Uterus (tissue), 4 donors: ENCODE results near the gene STX1B. TPM values are rescaled to one million over a fixed set of nuclear protein-coding genes. Genes with fewer than 3 reads are reported as not detected.

Experiments
- DNase-seq, 2 donors: peaks; one replicate each; pipeline ENCODE4 v3.0.0-alpha.2; 2019 to 2020
- H3K27ac ChIP-seq, 2 donors: fragments of 200-600 bp; sonication (generic); 1 replicate in 1 of 2; 2 replicates in 1 of 2; pipeline ENCODE4 v1.5.1; 2016 to 2018
- H3K27me3 ChIP-seq, 2 donors: fragments of 200-600 bp; sonication (generic); one replicate each; pipeline ENCODE4 v1.5.1; 2018 to 2019; ENCODE audit warnings: control low read depth in 1 of 2
- H3K36me3 ChIP-seq, 2 donors: fragments of 200-600 bp; sonication (generic); one replicate each; pipeline ENCODE4 v1.5.1; 2019; ENCODE audit warnings: control low read depth in 1 of 2
- H3K4me1 ChIP-seq, 2 donors: fragments of 200-600 bp; sonication (generic); one replicate each; pipeline ENCODE4 v1.5.1; 2018 to 2019; ENCODE audit warnings: control low read depth in 1 of 2
- H3K4me3 ChIP-seq, 2 donors: fragments of 200-600 bp; sonication (generic); 1 replicate in 1 of 2; 2 replicates in 1 of 2; pipeline ENCODE4 v1.5.1; 2018 to 2019; ENCODE audit warnings: mild to moderate bottlenecking in 1 of 2
- H3K9me3 ChIP-seq, 2 donors: fragments of 200-600 bp; sonication (generic); one replicate each; pipeline ENCODE4 v1.5.1; 2019; ENCODE audit warnings: control low read depth in 1 of 2
- CTCF ChIP-seq, 4 experiments: fragments of 200-600 bp in 2 of 4; fragments of 450-650 bp in 2 of 4; sonication (generic) in 2 of 4; IDR thresholded peaks; one replicate each; pipeline ENCODE4 v1.5.1; 2016 to 2019; ENCODE audit warnings: antibody characterized with exemption in 4 of 4, mild to moderate bottlenecking in 2 of 4, moderate library complexity in 1 of 4
- POLR2A ChIP-seq, 2 donors: fragments of 450-650 bp; IDR thresholded peaks; one replicate each; pipeline ENCODE4 v1.6.1; 2016; ENCODE audit warnings: antibody characterized with exemption in 2 of 2, mild to moderate bottlenecking in 1 of 2, moderate library complexity in 1 of 2
- intact Hi-C: fragments of 100-400 bp; cut with DNase I; formaldehyde crosslinking; loops from one replicate; pipeline ENCODE4 v1.15.1; 2023; ENCODE audit warnings: low total_unique reads
- total RNA-seq, 4 donors: library from RNA; depleted of rRNA in 3 of 4; stranded (reverse); fragments of >200 nt in 3 of 4; gene quantifications; one replicate each; pipeline versions ENCODE4 v1.1.0 to v1.2.4, GENCODE V29; 2014 to 2023
- donor health status: DM: yes; HTN: yes; CAD: no.

The STX1B gene
- total RNA-seq, 4 donors from 2014 or later: 0.88 to 2.6 (median 2.5) TPM

DNA sequence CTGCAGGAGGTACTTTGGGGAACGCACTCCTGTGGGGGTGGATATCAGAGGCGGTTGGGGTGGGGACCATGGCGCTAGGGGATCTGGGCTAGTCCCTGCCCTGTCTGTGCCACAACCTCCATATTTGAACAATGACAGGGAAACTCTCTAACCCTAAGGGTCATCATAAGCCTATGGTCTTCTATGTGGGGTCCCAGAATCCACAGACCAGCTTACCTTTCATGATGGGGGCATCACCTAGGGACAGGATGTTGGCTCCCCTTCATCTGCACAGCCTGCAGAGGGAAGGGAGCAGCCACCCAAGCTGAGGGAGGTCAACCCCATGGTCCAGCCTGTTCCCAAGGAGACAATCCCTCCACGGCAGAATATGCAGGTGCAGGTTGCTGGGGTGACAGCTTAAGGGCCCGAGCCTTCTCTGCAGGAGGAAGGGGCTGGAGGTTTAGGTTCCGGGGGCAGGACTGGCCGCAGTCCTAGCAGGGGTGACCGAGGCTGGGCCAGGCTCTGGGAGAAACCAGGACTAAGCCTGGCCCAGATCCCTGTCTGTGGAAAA, 59.8 kb downstream of the STX1B start:
- H3K4me3 ChIP-seq: no peak overlapping the region
- no peaks in the 10 kb centered on the region for H3K9me3 ChIP-seq

DNA sequence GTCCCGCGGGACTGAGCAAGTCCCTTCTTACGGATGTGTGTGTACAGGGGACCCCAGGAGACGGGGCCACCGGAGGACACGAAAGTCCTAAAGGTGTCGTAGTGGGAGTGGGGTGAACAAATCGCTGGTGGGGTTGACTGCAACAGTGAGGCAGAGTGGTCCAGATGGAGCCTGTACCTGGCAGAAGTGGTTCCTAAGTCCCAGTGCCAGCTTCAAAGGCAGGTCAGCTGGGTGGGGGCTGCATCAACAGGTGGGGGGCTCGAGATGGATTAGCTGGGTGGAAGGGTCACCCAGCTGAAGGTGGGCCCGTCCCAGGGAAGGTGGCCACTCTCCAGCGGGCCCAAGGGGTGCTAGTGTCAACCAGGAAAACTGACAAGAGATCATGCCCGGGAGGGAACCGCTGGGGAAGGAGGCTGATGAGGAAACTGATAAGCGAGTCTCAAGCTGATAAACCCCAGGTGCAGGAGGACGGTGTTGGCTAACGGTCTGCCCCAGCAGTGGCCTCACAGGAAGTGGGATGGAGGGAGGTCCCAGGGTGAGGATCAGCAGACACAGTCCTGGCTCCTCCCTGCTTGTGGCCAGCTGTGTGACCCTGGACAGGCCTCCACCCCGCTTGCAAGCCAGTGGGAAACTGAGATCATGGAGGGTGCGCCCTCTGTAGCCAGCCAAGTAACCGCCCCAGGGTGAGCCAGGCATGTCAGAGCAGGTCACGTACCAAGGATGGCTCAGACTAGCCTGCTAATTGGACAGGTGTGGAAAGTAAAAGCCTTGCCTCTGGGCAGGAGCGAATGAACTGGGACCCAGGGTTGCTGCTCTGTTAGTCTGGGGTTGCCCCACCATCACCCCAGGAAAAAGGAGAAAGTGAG, 60.6 kb downstream of the STX1B start:
- H3K4me1 ChIP-seq: peaks cover 0 to 11% of the 10 kb centered on the region in 2 donors
- peak in 1 of 2 donors; percentile 24 for TF ChIP-seq POLR2A (IDR thresholded peaks at IDR 0.05)
- no peak for TF ChIP-seq CTCF (IDR thresholded peaks at IDR 0.05)
- DNase-seq: peak; percentile 80 to 81
- intact Hi-C loops: no loop called here
- peak overlapping the region; percentile 86 to 87 for H3K27ac ChIP-seq
- H3K27me3 ChIP-seq: no peaks in the 10 kb centered on the region
- no peaks in the 10 kb centered on the region for H3K9me3 ChIP-seq
- no peaks in the 10 kb centered on the region for H3K36me3 ChIP-seq
- peak overlapping the region; percentile 57 to 70 for H3K4me3 ChIP-seq

More for the DNA sequence above, 59.8 kb downstream of the STX1B start:
- TF ChIP-seq CTCF (IDR thresholded peaks at IDR 0.05) (no peak), POLR2A (IDR thresholded peaks at IDR 0.05) (no peak)
- Histone ChIP-seq H3K27me3 (no peaks in the 10 kb centered on the region), H3K4me1 (peaks cover 0 to 11% of the 10 kb centered on the region in 2 donors), H3K36me3 (no peaks in the 10 kb centered on the region), H3K27ac (peak overlapping the region; percentile 86 to 87)
- intact Hi-C loops: no loop called here
- DNase-seq: no peak

- DNase-seq: peak; percentile 72 to 77
- TF ChIP-seq CTCF (IDR thresholded peaks at IDR 0.05) (peak in 1 of 4 experiments; percentile 13), POLR2A (IDR thresholded peaks at IDR 0.05) (peak; percentile 33 to 58)
- Histone ChIP-seq H3K27ac (peak within 1 kb of the TSS; percentile 86 to 87), H3K4me3 (peak within 1 kb of the TSS; percentile 57 to 70), H3K36me3 (no peaks in the 10 kb centered on the region), H3K9me3 (no peaks in the 10 kb centered on the region), H3K27me3 (no peaks in the 10 kb centered on the region), H3K4me1 (peaks cover 0 to 11% of the 10 kb centered on the region in 2 donors)
- intact Hi-C loops: no loop called here
Observed at GRCh38 chr16:30948667-30949649, 61.5 kb downstream of the STX1B start, which contains the start of gene ORAI3. TSS of gene ORAI3 (plus strand) at chr16:30949068. CDS start at chr16:30949290, 222 bp downstream.

GRCh38 chr16:30947859-30948666, 62.4 kb downstream of the STX1B start:
- intact Hi-C loops: no loop called here
- no peaks in the 10 kb centered on the region for H3K9me3 ChIP-seq
- DNase-seq: peak; percentile 94 to 97
- H3K36me3 ChIP-seq: no peaks in the 10 kb centered on the region
- TF ChIP-seq POLR2A (IDR thresholded peaks at IDR 0.05) (no peak), CTCF (IDR thresholded peaks at IDR 0.05) (no peak)
- peaks cover 0 to 5% of the 10 kb centered on the region in 2 donors for H3K4me1 ChIP-seq
- H3K27ac ChIP-seq: peak overlapping the region; percentile 86 to 87
- peak overlapping the region; percentile 57 to 70 for H3K4me3 ChIP-seq
- H3K27me3 ChIP-seq: no peaks in the 10 kb centered on the region
